Activated T-cell treated with anti-CD3 and anti-CD28 coated beads for 4 hours (primary cell): ENCODE results near the gene CTNNBIP1.

Source experiments
- DNase-seq: peaks from one replicate; pipeline ENCODE4 v3.0.0-alpha.2; 2020

CTNNBIP1 gene

DNA sequence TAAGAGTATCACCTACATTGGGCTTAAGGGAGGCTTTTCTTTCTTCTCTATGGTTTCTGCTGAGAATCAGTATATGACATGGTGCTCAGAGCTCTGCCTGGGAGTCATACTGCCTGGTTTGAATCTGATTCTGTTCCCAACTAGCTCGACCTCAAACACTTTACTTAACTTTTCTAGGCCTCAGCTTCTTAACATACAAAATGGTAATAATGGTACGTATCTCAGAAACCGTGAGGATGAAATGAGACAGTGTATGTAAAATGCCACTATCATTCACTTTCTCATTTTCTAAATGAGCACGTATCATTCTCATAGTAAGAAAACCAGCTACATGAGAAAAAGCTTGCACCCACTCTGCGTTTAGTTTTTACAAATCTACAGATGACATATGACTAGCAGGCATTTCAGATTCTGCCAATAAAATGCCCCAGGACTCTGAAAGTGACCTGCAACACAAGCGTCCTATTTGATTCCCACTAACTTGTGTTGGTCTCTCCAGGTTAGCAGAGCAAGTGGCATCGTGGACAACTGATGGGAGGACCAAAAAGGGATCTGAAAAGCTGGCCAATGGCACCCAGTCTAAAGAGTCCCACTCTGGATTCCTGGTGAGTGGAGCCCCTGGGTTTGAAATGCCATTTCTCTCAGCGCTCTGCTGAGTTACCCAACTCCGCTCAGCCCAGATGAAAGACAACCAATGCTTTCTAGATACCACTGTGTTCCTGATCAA is 6.1 kb downstream of the CTNNBIP1 start:
- DNase-seq = no peak

DNA sequence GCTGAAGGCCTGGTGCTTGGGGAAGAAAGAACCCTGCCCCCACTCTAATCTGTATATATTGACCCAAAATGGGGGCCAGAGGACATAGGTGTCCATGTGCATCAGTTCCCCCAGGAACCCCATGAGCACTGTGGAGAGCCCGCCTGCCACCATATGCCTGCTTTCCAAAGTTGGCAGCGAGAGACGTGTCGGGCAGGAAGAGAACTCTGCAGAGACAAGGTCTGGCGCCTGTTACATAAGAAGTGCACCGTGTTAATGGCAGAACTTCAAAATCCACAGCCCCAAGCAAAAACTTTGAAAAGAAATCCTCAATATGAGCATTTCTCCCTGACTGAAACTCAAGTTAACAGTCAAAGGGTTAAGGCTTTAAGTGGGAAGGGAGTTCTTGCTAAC is 8.0 kb downstream of the CTNNBIP1 start:
- no peak for DNase-seq

- no peak for DNase-seq
These were observed 8.7 kb downstream of the CTNNBIP1 start for GRCh38 chr1:9901148-9902059.

- no peak for DNase-seq
These were observed 9.7 kb downstream of the CTNNBIP1 start for GRCh38 chr1:9900142-9901043.

DNA sequence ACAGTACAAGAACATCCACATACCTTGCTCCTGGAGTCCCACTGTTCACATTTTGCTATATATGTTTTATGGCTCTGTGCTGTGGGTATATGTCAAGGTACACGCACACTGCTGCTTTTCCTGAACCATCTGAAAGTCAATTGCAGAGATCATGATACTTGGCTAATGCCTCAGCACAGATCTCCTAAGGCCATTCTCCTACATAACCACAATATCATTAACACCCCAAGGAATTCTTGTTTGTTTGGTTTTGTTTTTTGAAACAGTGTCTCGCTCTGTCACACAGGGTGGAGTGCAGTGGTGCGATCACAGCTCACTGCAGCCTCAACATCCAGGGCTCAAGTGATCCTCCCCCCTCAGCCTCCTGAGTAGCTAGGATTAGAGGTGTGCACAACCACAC is 16.0 kb downstream of the CTNNBIP1 start:
- DNase-seq = no peak

DNA sequence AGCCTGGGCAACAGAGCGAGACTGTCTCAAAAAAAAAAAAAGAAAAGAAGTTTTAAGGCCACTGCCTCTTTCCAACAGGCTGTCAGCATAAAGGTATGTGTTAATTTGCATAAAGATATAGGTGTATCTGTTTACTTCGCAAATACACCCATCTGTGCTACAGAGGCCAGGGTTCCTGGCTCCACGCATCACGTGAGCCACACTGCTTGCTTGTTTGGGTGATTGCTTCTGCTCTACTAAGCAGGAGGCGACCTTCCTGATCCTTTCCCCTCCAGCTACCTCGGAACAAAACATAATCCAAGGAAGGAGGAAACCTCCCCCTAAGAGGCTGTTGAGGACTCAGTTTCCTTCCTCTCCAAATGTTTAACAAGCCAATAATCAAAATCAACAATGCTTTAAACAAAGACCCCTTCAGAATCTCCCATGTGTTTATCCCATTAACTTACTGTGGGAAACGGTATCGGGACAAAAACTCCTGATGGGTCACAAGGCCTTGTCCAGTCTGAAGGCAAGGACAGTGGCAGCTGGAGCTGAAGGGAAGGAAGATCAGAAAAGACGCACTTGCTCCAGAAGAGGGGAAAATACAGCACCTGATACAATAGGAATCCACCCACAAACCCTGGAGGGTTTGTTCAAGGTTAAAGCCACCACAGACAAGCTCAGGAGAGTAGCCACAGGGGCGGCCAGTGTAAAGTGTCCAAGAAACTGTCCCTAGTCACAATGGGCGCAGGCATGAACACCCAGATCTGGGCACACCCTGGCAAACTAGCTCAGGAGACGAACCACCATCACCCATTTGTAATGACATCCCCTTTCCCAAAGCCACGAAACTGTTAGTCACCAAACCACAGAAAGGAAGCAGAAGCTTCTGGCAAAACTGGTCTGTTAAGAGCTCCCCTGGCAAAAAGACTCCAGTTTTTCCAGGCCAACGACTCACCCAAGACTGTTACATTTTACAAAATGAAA is 17.2 kb downstream of the CTNNBIP1 start:
- no peak for DNase-seq

DNA sequence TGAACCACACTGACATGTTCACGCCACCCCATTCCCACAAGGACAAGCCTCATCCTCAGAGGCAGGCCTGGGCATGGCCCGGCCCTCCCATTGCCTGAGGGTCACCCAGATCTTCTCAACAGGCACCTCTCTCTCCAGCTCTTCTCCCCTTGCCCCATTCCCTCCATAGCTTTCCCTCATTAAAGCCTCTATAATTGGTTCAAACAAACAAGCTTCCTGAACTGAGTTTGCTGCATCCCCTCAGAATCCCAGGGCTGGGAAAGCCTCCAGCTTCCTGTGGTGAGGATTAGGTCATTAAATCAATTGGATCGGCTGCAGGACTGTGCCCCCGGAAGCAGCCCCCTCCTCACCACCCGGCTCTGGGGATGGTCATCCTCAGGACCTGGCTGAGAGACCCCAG is 18.9 kb downstream of the CTNNBIP1 start:
- no peak for DNase-seq

GRCh38 chr1:9890224-9890731 is 19.8 kb downstream of the CTNNBIP1 start:
- DNase-seq = no peak

GRCh38 chr1:9889411-9889810 is 20.7 kb downstream of the CTNNBIP1 start:
- no peak for DNase-seq

GRCh38 chr1:9888886-9889285 is 21.2 kb downstream of the CTNNBIP1 start:
- DNase-seq = no peak

DNA sequence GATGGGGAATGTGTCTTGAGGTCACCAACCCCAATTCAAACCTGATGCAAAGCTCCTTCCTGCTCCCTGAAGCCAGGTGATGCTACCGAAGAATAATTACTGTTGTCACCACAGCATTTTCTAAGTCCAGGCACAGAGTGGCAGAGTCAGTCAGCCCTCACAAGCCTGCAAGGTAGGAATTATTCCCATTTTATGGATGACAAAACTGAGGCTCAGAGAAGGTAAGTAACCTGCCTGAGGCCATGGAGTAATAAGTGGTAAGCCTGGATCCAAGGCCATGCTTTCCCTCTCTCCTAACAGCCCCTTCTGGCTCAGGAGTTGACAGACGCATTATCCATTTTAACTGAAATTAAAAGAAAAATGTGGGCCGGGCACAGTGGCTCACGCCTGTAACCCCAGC is 23.0 kb downstream of the CTNNBIP1 start:
- DNase-seq = no peak

GRCh38 chr1:9886092-9886742 is 23.9 kb downstream of the CTNNBIP1 start:
- DNase-seq = no peak

DNA sequence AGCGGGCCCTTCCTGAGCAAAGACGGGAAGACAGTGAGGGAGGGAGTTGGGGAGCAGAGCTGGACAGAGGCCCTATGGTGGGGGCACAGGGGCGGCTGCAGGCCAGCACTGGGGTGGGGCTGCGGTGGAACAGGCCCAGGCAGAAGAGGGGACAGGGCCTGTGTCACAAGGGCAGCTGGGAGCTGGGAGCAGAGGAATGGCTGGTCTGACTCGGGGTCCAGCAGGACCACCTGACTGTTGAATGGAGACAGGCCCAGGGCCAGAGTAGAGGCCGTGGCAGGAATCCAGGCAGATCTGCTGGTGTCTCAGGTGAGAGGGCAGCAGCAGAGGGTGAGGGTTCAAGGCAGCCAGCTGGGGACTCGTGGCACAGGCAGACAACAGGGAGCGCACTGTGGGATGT is 25.3 kb downstream of the CTNNBIP1 start:
- DNase-seq = no peak

DNA sequence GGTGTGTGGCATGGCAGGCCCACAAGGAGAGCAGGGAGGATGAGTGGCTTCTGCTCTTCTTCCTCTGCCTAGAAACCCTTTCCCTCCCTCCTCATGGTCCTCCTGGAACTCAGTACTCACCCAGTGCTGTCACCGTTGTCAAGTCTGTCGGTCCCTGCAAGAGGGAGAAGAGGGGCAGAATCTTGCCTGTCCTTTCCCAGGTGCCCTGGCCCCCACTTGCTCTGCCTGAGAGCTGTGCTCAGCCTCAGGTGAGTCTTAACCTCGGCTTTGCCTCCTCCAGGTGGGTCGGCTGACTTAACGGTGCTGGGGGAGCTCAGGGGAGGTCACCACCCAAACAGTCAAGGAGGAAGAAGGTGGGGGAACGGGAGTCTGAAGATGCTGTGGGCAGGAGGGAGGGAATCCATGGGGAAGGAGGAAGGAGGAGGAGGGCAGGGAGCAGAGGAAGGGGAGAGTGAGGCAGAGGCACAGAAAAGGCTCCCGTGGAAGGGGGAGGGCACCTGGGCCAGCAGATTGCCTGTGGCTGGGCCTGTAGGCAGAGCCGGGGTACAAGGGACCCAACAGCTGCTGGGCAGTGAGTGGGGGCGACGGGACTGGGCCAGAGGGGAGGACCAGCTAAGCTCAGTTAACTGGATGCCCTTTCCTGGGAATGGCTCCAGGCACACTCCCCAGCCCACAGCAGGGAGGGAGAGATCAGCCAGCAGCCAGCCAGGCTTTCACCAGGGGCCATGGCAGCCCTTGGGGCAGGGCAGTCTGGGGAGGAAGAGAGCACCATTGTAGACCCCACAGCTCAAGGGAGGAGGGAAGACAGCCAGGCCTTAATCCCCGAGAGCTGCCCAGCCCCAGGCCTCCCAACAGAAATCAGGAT is 26.3 kb downstream of the CTNNBIP1 start:
- DNase-seq = no peak

DNA sequence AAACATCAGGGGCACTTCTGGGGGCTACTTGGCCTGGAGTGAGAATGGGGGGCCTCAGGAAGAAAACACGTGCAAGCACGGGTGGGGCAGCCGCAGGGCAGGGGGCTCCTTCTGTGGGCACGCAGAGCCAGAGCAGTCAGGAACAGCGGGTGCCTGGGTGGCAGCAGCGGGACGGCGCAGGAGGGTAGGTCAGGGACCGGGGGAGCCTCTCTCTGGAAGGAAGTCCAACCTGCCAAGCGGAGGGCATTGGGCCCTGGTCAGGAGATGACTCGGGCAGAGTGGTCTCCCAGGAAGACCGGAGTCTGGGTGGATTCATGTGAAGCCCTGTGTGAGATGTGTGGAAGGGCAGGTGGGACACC is 27.1 kb downstream of the CTNNBIP1 start:
- no peak for DNase-seq

DNA sequence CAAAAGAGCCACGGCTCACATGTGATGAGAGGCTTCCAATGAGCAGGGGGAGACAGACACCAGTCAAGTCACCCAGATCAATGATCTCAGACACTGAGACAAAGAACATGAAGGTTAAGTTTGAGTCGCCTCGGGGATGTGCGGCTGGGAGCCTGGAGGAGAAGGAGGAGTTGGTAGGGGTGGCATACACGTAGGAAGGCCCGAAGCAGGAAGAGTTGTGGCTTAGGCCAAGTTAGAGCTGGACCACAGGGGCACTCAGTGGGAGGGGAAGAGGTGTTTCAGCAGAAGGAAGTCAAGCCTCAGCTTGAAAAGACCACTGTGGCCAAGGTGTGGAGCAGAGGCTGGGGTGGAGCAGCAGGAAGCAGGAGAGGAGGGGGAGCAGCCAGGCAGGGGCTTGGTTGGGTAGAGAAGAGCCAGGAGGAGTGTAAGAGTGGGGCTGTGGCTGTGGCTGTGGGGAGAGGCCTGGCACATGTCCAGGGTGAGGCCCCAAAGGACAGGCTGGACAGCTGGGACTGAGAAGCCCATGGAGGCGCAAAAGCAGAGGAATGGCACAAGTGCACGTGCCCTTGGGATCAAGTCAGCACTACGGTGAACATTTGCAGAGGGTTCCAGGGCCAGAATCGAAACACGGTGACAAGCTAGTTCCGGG is 27.6 kb downstream of the CTNNBIP1 start:
- no peak for DNase-seq

GRCh38 chr1:9881838-9882249 is 28.2 kb downstream of the CTNNBIP1 start:
- DNase-seq = no peak

- DNase-seq = no peak
These were observed 31.7 kb downstream of the CTNNBIP1 start for GRCh38 chr1:9878404-9878803.

- no peak for DNase-seq
These were observed 32.1 kb downstream of the CTNNBIP1 start for GRCh38 chr1:9877962-9878361.

GRCh38 chr1:9875636-9876000 is 34.5 kb downstream of the CTNNBIP1 start:
- DNase-seq = no peak
